Activated CD8-positive, alpha-beta T cell treated with anti-CD3 and anti-CD28 coated beads, Interleukin-2, amount 10 ng/mL, durations not matched to agents 7 days and 5 days (primary cell): ENCODE data around the gene PRR15L. TPM values are rescaled to one million over a fixed set of nuclear protein-coding genes. Genes with fewer than 3 reads are reported as not detected.

Experiments used
- ATAC-seq: fragments of 150-1000 bp; cut with Tn5 transposase; one replicate; pipeline ENCODE4 v1.10.0; 2021; ENCODE audit warnings: moderate library complexity
- CTCF ChIA-PET: fragments of 350-600 bp; sonication (Branson Sonifier 250); formaldehyde crosslinking; loops from one replicate; lab custom pipeline; 2021; ENCODE audit warnings: antibody characterized with exemption; lab: Charles Lee
- POLR2A ChIA-PET: fragments of 350-600 bp; sonication (Branson Sonifier 250); formaldehyde crosslinking; loops from one replicate; lab custom pipeline; 2021; ENCODE audit warnings: antibody characterized with exemption; lab: Charles Lee
- DNase-seq: peaks from one replicate; pipeline ENCODE4 v3.0.0-alpha.2; 2020
- H3K27ac Mint-ChIP-seq: one replicate; pipeline ENCODE4 v1.8.0; 2021; ENCODE audit warnings: mild to moderate bottlenecking, mixed read lengths
- H3K27me3 Mint-ChIP-seq: one replicate; pipeline ENCODE4 v1.8.0; 2021; ENCODE audit warnings: low read depth, mixed read lengths
- H3K36me3 Mint-ChIP-seq: one replicate; pipeline ENCODE4 v1.8.0; 2021; ENCODE audit warnings: low read depth, mixed read lengths
- H3K4me1 Mint-ChIP-seq: one replicate; pipeline ENCODE4 v1.8.0; 2021; ENCODE audit warnings: low read depth, mixed read lengths
- H3K4me3 Mint-ChIP-seq: one replicate; pipeline ENCODE4 v1.8.0; 2021; ENCODE audit warnings: mild to moderate bottlenecking, mixed read lengths
- H3K9me3 Mint-ChIP-seq: one replicate; pipeline ENCODE4 v1.8.0; 2022; ENCODE audit warnings: mixed read lengths; ENCODE audit not compliant: insufficient read depth
- total RNA-seq, 2 experiments: library from RNA; stranded (reverse); gene quantifications; one replicate each; pipeline ENCODE4 v1.2.3, GENCODE V29; 2021

The PRR15L gene
- total RNA-seq, 2 experiments from 2014 or later: not detected

DNA sequence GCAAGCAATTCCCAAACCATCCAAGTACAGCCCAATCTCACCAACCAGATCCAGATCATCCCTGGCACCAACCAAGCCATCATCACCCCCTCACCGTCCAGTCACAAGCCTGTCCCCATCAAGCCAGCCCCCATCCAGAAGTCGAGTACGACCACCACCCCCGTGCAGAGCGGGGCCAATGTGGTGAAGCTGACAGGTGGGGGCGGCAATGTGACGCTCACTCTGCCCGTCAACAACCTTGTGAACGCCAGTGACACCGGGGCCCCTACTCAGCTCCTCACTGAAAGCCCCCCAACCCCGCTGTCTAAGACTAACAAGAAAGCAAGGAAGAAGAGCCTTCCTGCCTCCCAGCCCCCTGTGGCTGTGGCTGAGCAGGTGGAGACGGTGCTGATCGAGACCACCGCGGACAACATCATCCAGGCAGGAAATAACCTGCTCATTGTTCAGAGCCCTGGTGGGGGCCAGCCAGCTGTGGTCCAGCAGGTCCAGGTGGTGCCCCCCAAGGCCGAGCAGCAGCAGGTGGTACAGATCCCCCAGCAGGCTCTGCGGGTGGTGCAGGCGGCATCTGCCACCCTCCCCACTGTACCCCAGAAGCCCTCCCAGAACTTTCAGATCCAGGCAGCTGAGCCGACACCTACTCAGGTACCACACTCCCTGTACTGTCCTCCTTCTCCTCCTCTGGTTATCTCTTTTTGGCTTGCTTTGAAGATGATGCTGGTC, 41.0 kb downstream of the PRR15L start:
- Mint-ChIP-seq H3K9me3 (no peaks in the 10 kb centered on the region), H3K4me3 (no peak overlapping the region), H3K27me3 (no peaks in the 10 kb centered on the region), H3K36me3 (peaks cover 25% of the 10 kb centered on the region), H3K27ac (no peak overlapping the region), H3K4me1 (peaks cover 8% of the 10 kb centered on the region)
- ChIA-PET POLR2A (interaction anchor here (0.6 kb wide), 1 partner anchor 190 kb away, joined by 3 read pairs; no protein-coding TSS in a partner anchor), CTCF (interaction anchor here (1.5 kb wide), 1 partner anchor 29 kb away, joined by 3 read pairs; no protein-coding TSS in a partner anchor)
- DNase-seq: no peak
- ATAC-seq: no peak

DNA sequence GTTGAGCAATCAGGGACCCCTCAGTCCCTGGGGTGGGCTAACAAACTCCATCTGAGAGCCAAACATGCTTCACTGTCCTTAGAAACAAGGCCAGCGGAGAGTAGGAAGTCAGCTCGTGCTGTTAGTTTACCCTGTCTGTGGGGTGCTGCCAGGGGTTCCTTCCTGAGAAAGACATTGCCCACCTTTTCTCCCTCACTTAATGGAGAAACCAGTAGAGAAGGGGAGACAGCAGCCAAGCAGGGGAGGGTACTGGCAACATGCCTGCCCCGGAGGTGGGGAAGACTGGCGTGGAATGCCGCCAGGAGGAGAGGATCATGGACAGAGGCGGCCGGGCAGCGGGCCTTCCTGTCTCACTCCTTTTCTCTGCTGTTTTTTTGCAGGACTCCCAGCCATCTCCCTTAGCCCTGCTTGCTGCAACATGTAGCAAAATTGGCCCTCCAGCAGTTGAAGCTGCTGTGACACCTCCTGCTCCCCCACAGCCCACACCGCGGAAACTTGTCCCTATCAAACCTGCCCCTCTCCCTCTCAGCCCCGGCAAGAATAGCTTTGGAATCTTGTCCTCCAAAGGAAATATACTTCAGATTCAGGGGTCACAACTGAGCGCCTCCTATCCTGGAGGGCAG, 41.8 kb downstream of the PRR15L start:
- peaks cover 8% of the 10 kb centered on the region for H3K4me1 Mint-ChIP-seq
- ATAC-seq (no peak), DNase-seq (no peak)
- no peak overlapping the region for H3K27ac Mint-ChIP-seq
- H3K9me3 Mint-ChIP-seq: no peaks in the 10 kb centered on the region
- peaks cover 23% of the 10 kb centered on the region for H3K36me3 Mint-ChIP-seq
- CTCF ChIA-PET: interaction anchor here (1.5 kb wide), 1 partner anchor 30 kb away, joined by 3 read pairs; no protein-coding TSS in a partner anchor
- POLR2A ChIA-PET: interaction anchor here (0.6 kb wide), 1 partner anchor 191 kb away, joined by 3 read pairs; no protein-coding TSS in a partner anchor
- H3K4me3 Mint-ChIP-seq: no peak overlapping the region
- no peaks in the 10 kb centered on the region for H3K27me3 Mint-ChIP-seq

- H3K4me1 Mint-ChIP-seq: peaks cover 13% of the 10 kb centered on the region
- no peak overlapping the region for H3K27ac Mint-ChIP-seq
- DNase-seq (no peak), ATAC-seq (no peak)
- ChIA-PET POLR2A (interaction anchor here (1.5 kb wide), 1 partner anchor 19 kb away, joined by 6 read pairs; the partner anchor contains the start of gene SP2), CTCF (interaction anchor here (0.9 to 1.5 kb wide), 4 partner anchors 25 to 56 kb away, joined by 3 to 5 read pairs (median 4); partner anchors contain the start of gene CDK5RAP3)
- no peaks in the 10 kb centered on the region for H3K9me3 Mint-ChIP-seq
- H3K27me3 Mint-ChIP-seq: no peaks in the 10 kb centered on the region
- H3K36me3 Mint-ChIP-seq: peaks cover 21% of the 10 kb centered on the region
- no peak overlapping the region for H3K4me3 Mint-ChIP-seq
Measured at GRCh38 chr17:47914306-47914948, 43.3 kb downstream of the PRR15L start.

GRCh38 chr17:47913050-47913449, 44.6 kb downstream of the PRR15L start:
- DNase-seq (no peak), ATAC-seq (no peak)
- H3K27ac Mint-ChIP-seq: no peak overlapping the region
- no peaks in the 10 kb centered on the region for H3K9me3 Mint-ChIP-seq
- no peak overlapping the region for H3K4me3 Mint-ChIP-seq
- POLR2A ChIA-PET: interaction anchor here (1.5 kb wide), 1 partner anchor 17 kb away, joined by 6 read pairs; the partner anchor contains the start of gene SP2
- peaks cover 16% of the 10 kb centered on the region for H3K4me1 Mint-ChIP-seq
- no peaks in the 10 kb centered on the region for H3K27me3 Mint-ChIP-seq
- H3K36me3 Mint-ChIP-seq: peaks cover 24% of the 10 kb centered on the region
- CTCF ChIA-PET: no interaction called here

GRCh38 chr17:47907932-47908562, 49.6 kb downstream of the PRR15L start:
- POLR2A ChIA-PET: interaction anchor here (0.7 kb wide), 1 partner anchor 13 kb away, joined by 3 read pairs; no protein-coding TSS in a partner anchor
- no peak overlapping the region for H3K4me3 Mint-ChIP-seq
- H3K9me3 Mint-ChIP-seq: no peaks in the 10 kb centered on the region
- no peak for ATAC-seq
- no peak for DNase-seq
- no peaks in the 10 kb centered on the region for H3K27me3 Mint-ChIP-seq
- CTCF ChIA-PET: interaction anchor here (0.6 to 1.3 kb wide), 3 partner anchors 16 to 87 kb away, joined by 3 read pairs; partner anchors contain the start of gene OSBPL7
- H3K36me3 Mint-ChIP-seq: peaks cover 22% of the 10 kb centered on the region
- peak overlapping the region; percentile 43 for H3K27ac Mint-ChIP-seq
- peaks cover 24% of the 10 kb centered on the region for H3K4me1 Mint-ChIP-seq

DNA sequence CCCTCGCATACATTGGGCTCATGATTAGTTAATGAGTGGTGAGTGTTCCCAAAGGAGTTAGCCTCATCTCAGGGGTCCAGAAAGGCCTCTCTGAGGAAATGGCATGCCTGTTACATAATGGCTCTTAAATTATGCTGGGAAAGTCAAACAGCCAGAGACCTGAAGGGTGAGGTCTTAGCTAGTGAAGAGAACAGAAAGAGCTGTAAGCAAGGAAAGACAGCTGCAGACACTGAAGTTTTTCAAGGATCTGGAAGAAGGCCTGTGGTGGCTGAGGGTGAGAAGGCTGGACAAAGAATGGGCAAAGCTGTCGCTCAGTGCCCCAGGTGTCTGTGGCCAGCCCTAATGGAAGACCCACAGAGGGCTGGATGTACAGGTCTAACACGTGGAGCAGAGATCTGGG, 51.2 kb downstream of the PRR15L start:
- no peak overlapping the region for H3K27ac Mint-ChIP-seq

DNA sequence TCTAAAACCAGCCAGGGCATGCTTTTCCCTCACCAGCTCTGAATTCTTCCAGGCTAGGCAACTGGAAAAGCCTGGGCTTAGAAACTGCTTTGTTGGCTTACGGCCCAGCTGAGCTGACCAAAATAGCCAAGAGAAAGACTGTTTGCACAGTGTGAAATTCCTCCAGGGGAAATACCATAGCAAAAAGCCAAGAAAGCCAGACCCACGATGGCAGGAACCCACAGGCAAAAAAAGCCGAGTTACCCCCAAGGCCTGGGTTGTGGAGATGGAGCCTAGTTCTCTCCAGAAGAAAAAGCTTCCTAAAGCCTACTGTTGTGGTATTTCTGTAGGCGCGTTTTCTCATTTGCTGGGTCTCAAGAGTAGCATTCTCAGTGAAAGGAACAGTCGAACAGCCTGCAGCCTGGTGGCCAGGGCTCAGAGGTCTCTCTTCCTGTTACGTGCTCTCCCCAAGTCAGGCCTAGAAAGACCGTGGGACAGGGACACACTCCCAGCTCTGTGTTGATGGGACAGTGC, 52.4 kb downstream of the PRR15L start:
- H3K27ac Mint-ChIP-seq: no peak overlapping the region
- peaks cover 23% of the 10 kb centered on the region for H3K4me1 Mint-ChIP-seq
- no peak overlapping the region for H3K4me3 Mint-ChIP-seq
- ChIA-PET POLR2A (interaction anchor here (1.9 kb wide), 1 partner anchor 10 kb away, joined by 8 read pairs; the partner anchor contains the start of gene SP2), CTCF (interaction anchor here (1.0 to 1.2 kb wide), 2 partner anchors 16 to 66 kb away, joined by 3 to 4 read pairs; partner anchors contain the start of gene CDK5RAP3)
- H3K27me3 Mint-ChIP-seq: no peaks in the 10 kb centered on the region
- DNase-seq: no peak
- no peak for ATAC-seq
- peaks cover 20% of the 10 kb centered on the region for H3K36me3 Mint-ChIP-seq
- H3K9me3 Mint-ChIP-seq: no peaks in the 10 kb centered on the region

More for the DNA sequence above, 51.2 kb downstream of the PRR15L start:
- POLR2A ChIA-PET: interaction anchor here (1.9 kb wide), 1 partner anchor 11 kb away, joined by 8 read pairs; the partner anchor contains the start of gene SP2
- H3K4me3 Mint-ChIP-seq: no peak overlapping the region
- peaks cover 24% of the 10 kb centered on the region for H3K4me1 Mint-ChIP-seq
- DNase-seq: no peak
- no peak for ATAC-seq
- H3K27me3 Mint-ChIP-seq: no peaks in the 10 kb centered on the region
- CTCF ChIA-PET: interaction anchor here (1.2 kb wide), 1 partner anchor 17 kb away, joined by 4 read pairs; no protein-coding TSS in a partner anchor
- peaks cover 20% of the 10 kb centered on the region for H3K36me3 Mint-ChIP-seq
- H3K9me3 Mint-ChIP-seq: no peaks in the 10 kb centered on the region

GRCh38 chr17:47902039-47902744, 55.5 kb downstream of the PRR15L start:
- Mint-ChIP-seq H3K4me1 (peaks cover 24% of the 10 kb centered on the region), H3K9me3 (no peaks in the 10 kb centered on the region), H3K27me3 (no peaks in the 10 kb centered on the region), H3K27ac (no peak overlapping the region), H3K4me3 (no peak overlapping the region), H3K36me3 (peaks cover 23% of the 10 kb centered on the region)
- no peak for DNase-seq
- no peak for ATAC-seq
- ChIA-PET CTCF (interaction anchor here (1.8 kb wide), 1 partner anchor 61 kb away, joined by 4 read pairs; the partner anchor contains the start of gene SCRN2), POLR2A (interaction anchor here (0.6 kb wide), 1 partner anchor 644 kb away, joined by 5 read pairs; no protein-coding TSS in a partner anchor)
